Transverse colon (tissue), 4 donors: ENCODE results near the gene PBX3. TPM values are rescaled to one million over a fixed set of nuclear protein-coding genes. Genes with fewer than 3 reads are reported as not detected.
A peak's percentile ranks its signal among the peaks of the same experiment; 100 is the strongest.

Experiments used
- DNase-seq: peaks from one replicate; pipeline ENCODE4 v3.0.0-alpha.2; 2019
- H3K27ac ChIP-seq, 4 donors: fragments of 200-600 bp; sonication (generic); 2 replicates each; pipeline ENCODE4 v1.5.1; 2016 to 2018; ENCODE audit warnings: inconsistent platforms in 4 of 4
- H3K27me3 ChIP-seq: fragments of 200-600 bp; sonication (generic); 2 replicates; pipeline ENCODE4 v1.5.1; 2017; ENCODE audit warnings: inconsistent platforms
- H3K36me3 ChIP-seq, 4 donors: fragments of 200-600 bp; sonication (generic); 2 replicates each; pipeline ENCODE4 v1.5.1; 2017 to 2019; ENCODE audit warnings: inconsistent platforms in 4 of 4
- H3K4me1 ChIP-seq, 4 donors: fragments of 200-600 bp; sonication (generic); 2 replicates each; pipeline ENCODE4 v1.5.1; 2017 to 2020; ENCODE audit warnings: inconsistent platforms in 4 of 4
- H3K4me3 ChIP-seq, 4 donors: fragments of 200-600 bp; sonication (generic); 1 replicate in 1 of 4; 2 replicates in 3 of 4; pipeline versions ENCODE4 v1.5.1 to v1.6.1; 2017 to 2019; ENCODE audit warnings: inconsistent platforms in 4 of 4
- H3K9me3 ChIP-seq, 2 donors: fragments of 200-600 bp; sonication (generic); 2 replicates each; pipeline ENCODE4 v1.5.1; 2017 to 2019; ENCODE audit warnings: inconsistent platforms in 2 of 2
- EP300 ChIP-seq: sonication (generic); formaldehyde crosslinking; IDR thresholded peaks from one replicate; pipeline ENCODE4 v1.6.1; 2017; ENCODE audit warnings: antibody characterized with exemption, low read depth
- POLR2A ChIP-seq: fragments of 450-650 bp; IDR thresholded peaks from one replicate; pipeline ENCODE4 v1.6.1; 2016; ENCODE audit warnings: antibody characterized with exemption, mild to moderate bottlenecking, moderate library complexity
- POLR2AphosphoS5 ChIP-seq, 3 donors: sonication (generic); formaldehyde crosslinking; IDR thresholded peaks; one replicate each; pipeline ENCODE4 v1.6.1; 2016; ENCODE audit warnings: antibody characterized with exemption in 3 of 3
- WGBS, 2 donors: methylation state at CpG; one replicate each; pipeline ENCODE4 v1.1.5; 2018; ENCODE audit warnings: low coverage in 1 of 2; 5-methylcytosine and 5-hydroxymethylcytosine counted together
- in situ Hi-C, 4 donors: fragments of 200-750 bp; cut with MboI; loops; one replicate each; pipeline versions ENCODE4 v1.15.0 to v1.15.1; 2017; ENCODE audit warnings: low sequenced_read_pairs in 3 of 4, low pct_ligation_motif_present in 1 of 4, low pct_unique_long_range_greater_than_20kb in 1 of 4
- intact Hi-C: fragments of 100-400 bp; cut with DNase I; formaldehyde crosslinking; loops from one replicate; pipeline ENCODE4 v1.15.1; 2023; ENCODE audit warnings: low total_unique reads
- total RNA-seq, 4 donors: library from RNA; depleted of rRNA; stranded (reverse); fragments of >200 nt; gene quantifications; one replicate each; pipeline ENCODE4 v1.1.0, GENCODE V29; 2016
- TF ChIP-seq, protein P1 (sequence below), 5 experiments: fragments of 200-600 bp in 3 of 5; fragments of 450-650 bp in 2 of 5; sonication (generic) in 3 of 5; IDR thresholded peaks; 1 replicate in 2 of 5; 2 replicates in 3 of 5; pipeline ENCODE4 v1.5.1; 2016 to 2017; ENCODE audit warnings: antibody characterized with exemption in 5 of 5, inconsistent platforms in 3 of 5, mild to moderate bottlenecking in 2 of 5, moderate library complexity in 1 of 5

The PBX3 gene
- total RNA-seq, 4 donors from 2014 or later, result 16.4 to 70.3 (median 20.4) TPM

DNA sequence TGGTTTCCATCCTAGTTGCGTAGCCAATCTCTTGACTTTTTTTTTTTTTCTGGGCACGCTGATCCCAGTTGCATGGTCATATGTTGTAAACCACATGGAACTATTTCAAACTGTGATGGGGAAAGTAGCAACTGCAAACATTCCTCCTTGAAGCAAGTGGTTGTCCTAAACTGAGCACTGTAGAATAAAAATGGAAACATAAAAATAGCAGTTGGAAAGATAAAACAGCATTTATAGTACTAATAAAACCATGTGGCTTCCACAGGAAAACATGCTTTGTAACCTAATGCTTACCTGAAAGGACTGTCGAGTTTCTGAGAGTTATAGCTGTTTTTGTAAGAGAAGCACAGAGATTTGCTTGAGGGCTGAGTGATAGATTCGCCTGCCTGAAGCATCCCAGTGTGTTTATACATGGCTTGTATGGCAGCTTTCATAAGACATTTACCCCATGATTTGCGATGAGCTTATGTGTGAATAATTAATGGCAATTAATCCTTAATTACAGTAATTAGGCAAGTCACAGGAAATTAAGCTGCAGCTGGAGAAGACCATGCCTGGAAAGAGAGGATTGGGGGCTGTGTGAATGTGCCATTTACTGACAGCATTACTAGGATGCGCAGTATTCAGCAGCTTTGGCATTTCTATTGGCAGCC is 136.5 kb downstream of the PBX3 start:
- H3K4me1 ChIP-seq, result peaks cover 0 to 18% (median 7%) of the 10 kb centered on the region in 4 donors
- H3K4me3 ChIP-seq, result no peak overlapping the region
- peaks cover 1% of the 10 kb centered on the region for H3K27me3 ChIP-seq
- intact Hi-C loops (no loop called here), in situ Hi-C loops (no loop called here)
- TF ChIP-seq, protein P1, sequence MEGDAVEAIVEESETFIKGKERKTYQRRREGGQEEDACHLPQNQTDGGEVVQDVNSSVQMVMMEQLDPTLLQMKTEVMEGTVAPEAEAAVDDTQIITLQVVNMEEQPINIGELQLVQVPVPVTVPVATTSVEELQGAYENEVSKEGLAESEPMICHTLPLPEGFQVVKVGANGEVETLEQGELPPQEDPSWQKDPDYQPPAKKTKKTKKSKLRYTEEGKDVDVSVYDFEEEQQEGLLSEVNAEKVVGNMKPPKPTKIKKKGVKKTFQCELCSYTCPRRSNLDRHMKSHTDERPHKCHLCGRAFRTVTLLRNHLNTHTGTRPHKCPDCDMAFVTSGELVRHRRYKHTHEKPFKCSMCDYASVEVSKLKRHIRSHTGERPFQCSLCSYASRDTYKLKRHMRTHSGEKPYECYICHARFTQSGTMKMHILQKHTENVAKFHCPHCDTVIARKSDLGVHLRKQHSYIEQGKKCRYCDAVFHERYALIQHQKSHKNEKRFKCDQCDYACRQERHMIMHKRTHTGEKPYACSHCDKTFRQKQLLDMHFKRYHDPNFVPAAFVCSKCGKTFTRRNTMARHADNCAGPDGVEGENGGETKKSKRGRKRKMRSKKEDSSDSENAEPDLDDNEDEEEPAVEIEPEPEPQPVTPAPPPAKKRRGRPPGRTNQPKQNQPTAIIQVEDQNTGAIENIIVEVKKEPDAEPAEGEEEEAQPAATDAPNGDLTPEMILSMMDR (IDR thresholded peaks at IDR 0.05), result no peak
- TF ChIP-seq POLR2A (no peak), EP300 (no peak), POLR2AphosphoS5 (IDR thresholded peaks at IDR 0.05) (no peak)
- no peaks in the 10 kb centered on the region for H3K36me3 ChIP-seq
- no peak for DNase-seq
- no peaks in the 10 kb centered on the region for H3K9me3 ChIP-seq
- WGBS, 2 donors, result 71 to 77% methylated on average over 6 of the region's 6 CpGs
- H3K27ac ChIP-seq, result peak overlapping the region in 2 of 4 donors; percentile 8 to 57

DNA sequence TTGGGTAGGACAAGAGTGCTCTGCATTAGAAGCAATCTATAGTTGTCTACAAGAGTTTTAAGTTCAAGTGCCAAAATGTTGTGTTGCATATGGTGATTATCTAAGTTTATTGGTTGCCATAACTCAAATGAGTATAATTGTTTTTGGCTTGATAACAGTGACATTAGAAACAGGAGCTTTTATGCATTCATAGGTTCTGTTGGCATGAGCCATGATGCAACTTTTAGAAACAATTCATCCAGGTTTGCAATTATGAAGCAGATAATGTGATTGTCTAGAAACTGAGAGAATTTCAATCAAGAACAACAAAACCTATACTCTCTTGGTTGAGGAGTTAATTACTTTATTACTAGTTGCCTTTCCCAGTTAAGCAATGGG is 137.0 kb downstream of the PBX3 start:
- Histone ChIP-seq H3K4me1 (peaks cover 0 to 22% (median 7%) of the 10 kb centered on the region in 4 donors), H3K27ac (peak overlapping the region in 2 of 4 donors; percentile 8 to 57), H3K4me3 (no peak overlapping the region), H3K9me3 (no peaks in the 10 kb centered on the region), H3K36me3 (no peaks in the 10 kb centered on the region), H3K27me3 (peaks cover 6% of the 10 kb centered on the region)
- intact Hi-C loops, result no loop called here
- in situ Hi-C loops, result no loop called here
- TF ChIP-seq POLR2AphosphoS5 (IDR thresholded peaks at IDR 0.05) (no peak), EP300 (no peak), POLR2A (no peak)
- TF ChIP-seq, protein P1 (IDR thresholded peaks at IDR 0.05), result no peak
- DNase-seq, result no peak

DNA sequence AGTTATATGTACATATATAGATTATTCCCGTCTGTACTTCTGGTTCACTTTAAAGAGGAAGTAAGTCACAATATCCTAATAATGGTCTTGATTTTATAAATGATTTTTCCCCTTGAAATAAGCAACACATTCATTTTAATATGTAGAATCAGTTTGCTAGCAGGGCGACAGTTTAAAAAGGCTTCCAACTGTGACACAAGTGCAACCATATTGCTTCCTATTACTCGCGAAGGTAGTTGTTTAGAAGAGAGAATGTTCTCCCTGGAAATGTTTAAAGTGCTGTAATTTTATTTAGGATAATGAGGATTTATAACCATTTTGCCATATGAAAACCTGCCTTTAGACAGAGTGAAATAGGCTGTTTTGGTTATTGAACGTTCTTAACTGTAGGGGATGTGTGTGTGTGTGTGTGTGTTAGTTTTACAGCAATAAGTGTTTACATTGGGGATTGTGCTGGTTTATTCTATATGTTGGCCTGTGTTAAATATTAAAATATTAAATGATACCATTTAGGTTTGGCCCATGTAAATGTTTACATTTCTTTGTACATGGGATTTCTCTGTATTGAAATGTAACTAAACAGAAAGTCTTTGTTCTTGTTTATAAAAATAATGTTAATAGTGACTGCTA is 138.3 kb downstream of the PBX3 start:
- WGBS, 2 donors, result 63 to 68% methylated on average over 5 of the region's 5 CpGs
- intact Hi-C loops, result no loop called here

DNA sequence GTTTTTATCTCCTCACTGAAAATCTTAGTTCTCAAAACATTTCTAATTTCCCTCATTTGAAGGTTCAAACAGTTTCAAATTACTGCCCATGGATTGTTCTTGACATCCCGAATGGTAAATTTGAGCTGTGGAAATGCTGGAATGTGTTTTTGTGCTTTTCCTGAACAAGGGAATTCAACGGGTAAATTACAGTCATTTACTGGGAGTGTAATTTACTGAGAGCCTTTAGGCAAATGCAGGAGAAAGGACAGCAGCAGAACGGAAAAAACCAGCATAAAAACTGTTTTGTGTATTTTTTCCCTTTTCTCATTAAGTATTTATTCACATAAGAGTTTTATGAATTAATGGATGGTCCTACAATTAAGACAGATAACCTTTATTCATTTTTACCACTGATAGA is 139.2 kb downstream of the PBX3 start:
- H3K36me3 ChIP-seq, result no peaks in the 10 kb centered on the region
- intact Hi-C loops, result no loop called here
- H3K27me3 ChIP-seq, result peaks cover 22% of the 10 kb centered on the region
- no peak overlapping the region for H3K4me3 ChIP-seq
- peaks cover 0 to 34% (median 7%) of the 10 kb centered on the region in 4 donors for H3K4me1 ChIP-seq
- WGBS, 2 donors, result 41 to 51% methylated on average over 3 of the region's 3 CpGs
- in situ Hi-C loops, result no loop called here
- TF ChIP-seq, protein P1 (IDR thresholded peaks at IDR 0.05), result no peak
- TF ChIP-seq POLR2A (no peak), POLR2AphosphoS5 (IDR thresholded peaks at IDR 0.05) (no peak), EP300 (no peak)
- DNase-seq, result no peak
- peak overlapping the region; percentile 20 to 79 (median 52) for H3K27ac ChIP-seq
- no peaks in the 10 kb centered on the region for H3K9me3 ChIP-seq

More for the DNA sequence above, 138.3 kb downstream of the PBX3 start:
- H3K4me3 ChIP-seq, result no peak overlapping the region
- H3K36me3 ChIP-seq, result no peaks in the 10 kb centered on the region
- H3K4me1 ChIP-seq, result peaks cover 0 to 29% (median 7%) of the 10 kb centered on the region in 4 donors
- DNase-seq, result no peak
- peak overlapping the region in 3 of 4 donors; percentile 27 to 79 (median 77) for H3K27ac ChIP-seq
- TF ChIP-seq EP300 (no peak), POLR2A (no peak), POLR2AphosphoS5 (IDR thresholded peaks at IDR 0.05) (no peak)
- TF ChIP-seq, protein P1 (IDR thresholded peaks at IDR 0.05), result no peak
- no peaks in the 10 kb centered on the region for H3K9me3 ChIP-seq
- peaks cover 14% of the 10 kb centered on the region for H3K27me3 ChIP-seq
- in situ Hi-C loops, result no loop called here
